Frontal cortex (tissue), 4 donors: ENCODE measurements around the gene RAB36. TPM values are rescaled to one million over a fixed set of nuclear protein-coding genes. Genes with fewer than 3 reads are reported as not detected.

Source experiments
- DNase-seq, 2 donors: peaks; one replicate each; pipeline ENCODE4 v3.0.0; 2012; ENCODE audit warnings: low spot score in 2 of 2
- FAIRE-seq: peaks from 2 replicates; lab custom pipeline; 2012; peaks lifted over from hg19 to GRCh38; lab: Jason Lieb, UNC
- total RNA-seq: library from RNA; depleted of rRNA; stranded (reverse); fragments of >200 nt; gene quantifications from one replicate; pipeline ENCODE4 v1.2.3, GENCODE V29; 2014
- donor health status: control.
- donor health status: control.
- donor health status: control.

Gene RAB36
- total RNA-seq, 1 donor from 2014 or later, result 2.9 TPM

DNA sequence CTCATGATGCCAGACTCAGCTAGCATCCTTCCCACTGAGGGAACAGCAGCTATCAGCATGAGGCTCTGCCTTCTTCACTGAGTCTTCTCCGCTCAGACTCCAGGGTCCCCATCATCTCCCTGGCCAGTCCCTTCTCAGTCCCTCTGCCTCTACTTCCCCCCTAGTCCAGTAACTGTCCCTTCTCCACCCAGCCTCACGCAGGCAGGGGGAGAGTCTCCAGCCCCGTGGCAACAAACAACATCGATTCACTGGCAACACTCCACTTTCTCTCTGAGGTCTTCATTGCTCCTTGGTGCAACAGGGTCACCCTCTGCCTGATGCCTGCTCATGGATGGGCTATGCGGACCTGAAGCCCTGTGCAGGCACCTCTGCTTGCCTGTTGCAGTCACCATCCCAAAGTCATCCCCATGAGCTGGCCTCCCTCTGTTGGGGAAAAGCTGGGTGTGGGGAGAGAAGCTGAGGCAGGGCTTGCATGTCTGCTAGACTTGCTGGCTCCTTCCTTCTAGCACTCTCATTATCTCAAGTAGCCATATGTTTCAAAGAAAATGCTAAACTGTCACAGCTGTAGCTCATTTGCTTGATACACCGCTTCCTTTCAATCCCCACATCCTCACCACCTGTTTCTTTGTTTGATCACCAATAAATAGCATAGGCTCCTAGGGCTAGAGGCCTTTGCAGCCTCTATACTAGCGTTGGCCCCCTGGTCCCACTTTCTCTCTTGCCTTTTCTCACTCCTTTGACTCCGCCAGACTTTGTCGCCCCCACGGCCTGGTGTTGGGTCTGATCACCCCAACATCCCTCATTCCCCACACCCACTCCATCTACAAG lies 30.8 kb downstream of the RAB36 start:
- FAIRE-seq (no peak), DNase-seq (no peak)

DNA sequence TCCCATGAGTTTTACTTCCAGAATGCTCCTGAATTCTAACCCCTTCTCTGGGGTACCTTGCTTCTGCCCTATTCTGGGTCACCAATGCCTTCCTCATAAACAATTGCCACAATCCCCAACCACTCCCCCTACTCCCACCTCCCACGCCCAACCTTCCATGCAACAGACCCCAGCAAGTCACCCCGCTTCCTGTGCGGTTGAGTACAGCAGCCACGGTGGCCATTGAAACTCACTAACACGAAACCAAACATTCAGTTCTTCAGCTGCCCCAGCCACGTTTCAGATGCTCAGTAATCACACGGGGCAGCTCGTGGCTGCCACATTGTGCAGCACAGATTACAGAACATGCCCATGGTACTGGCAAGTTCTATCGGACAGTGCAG lies 31.4 kb downstream of the RAB36 start:
- FAIRE-seq (no peak), DNase-seq (no peak)

DNA sequence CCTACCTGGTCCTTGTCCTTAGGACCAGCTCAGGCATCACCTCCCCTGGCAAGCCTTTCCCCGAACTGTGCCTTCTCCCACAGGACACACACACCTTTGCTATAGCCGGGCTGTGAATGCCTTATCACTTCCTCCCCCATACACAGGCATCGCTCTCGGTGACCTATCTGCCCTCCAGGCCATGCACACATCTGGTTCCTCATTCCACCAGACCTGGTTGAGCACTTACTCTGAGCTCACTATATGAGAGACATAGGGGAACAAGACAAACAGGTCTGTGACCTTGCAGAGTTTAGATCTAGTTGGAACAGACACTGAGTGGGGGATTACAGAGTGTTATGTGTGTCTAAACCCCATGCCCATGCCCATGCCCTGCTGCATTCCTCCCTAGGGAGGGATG lies 31.9 kb downstream of the RAB36 start:
- DNase-seq (no peak), FAIRE-seq (no peak)

DNA sequence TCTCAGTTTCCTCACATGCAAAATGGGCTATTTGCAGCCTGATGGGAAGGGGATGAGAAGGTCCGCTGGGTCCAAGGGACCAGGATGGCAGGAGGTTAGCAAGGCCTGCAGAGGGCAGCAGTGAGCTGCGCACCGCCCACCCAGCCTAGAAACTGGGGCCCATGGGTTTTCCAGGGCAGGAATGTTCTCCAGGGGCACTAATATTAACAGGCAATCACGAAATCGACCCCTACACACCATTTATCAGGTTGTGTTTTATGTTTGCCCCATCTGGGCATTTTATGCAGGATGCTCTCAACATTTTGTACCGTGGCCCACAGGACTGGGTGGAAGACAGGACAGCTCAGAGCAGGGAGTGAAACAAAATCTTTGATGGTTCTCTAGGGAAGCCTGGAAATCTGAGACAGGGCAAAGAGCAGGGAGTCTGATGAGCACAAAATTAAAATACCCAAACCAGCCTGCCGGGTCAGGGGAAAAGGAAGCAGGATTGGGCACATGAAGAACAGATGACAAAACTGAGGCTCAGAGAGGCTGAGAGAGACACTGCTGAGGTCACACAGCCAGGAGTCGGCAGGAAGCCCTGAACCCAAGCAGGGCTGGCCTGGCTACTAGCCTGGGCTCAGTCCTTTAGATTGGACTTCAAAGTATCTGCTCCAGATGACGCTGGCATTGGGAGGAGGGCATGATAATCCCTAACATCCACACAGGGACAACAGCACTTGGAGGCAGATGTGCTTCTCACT lies 33.4 kb downstream of the RAB36 start:
- peak; percentile 75 to 81 for DNase-seq
- FAIRE-seq, result no peak

DNA sequence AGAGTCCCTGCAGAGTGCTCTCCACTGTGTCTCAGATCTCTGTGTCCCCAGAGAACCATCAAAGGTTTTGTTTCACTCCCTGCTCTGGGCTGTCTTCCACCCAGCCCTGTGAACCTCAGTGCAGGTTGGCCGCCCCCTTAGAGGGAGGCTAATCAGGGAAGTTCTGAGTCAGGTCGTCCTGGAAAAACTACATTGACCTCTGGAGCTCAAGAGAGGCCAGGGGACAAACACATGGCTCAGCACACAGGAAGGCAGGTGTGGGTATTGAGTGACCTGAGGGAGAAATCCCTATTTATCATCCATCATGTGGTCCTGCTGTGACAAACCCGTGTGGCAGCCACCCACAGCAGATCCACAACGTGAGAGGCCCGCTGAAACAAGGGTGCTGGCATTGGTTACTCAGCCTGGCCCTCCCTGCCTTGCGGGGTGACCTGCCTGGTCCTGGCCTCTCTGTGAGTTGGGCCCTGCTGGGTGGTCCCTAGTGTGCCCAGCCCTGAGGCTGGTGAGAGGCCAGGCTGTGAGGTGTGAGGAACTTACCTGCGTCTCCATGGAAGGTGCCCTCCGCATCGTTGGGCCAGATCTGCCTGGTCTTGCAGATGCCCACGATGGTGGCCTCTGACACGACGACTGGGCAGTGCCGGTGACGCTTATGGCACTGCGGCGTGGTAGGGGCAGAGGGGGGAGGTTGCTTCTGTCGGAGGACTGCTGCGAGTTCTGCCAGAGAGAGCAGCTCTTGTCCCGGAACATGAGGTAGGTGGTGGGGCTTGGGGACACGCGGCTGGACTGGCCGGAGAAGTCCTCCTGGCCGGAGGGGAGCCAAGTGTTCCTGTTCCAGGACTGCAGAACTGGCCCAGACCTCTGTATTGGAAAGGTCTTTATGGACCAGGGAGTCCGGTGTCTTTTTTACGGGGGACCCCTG lies 34.4 kb downstream of the RAB36 start:
- no peak for FAIRE-seq
- no peak for DNase-seq

DNA sequence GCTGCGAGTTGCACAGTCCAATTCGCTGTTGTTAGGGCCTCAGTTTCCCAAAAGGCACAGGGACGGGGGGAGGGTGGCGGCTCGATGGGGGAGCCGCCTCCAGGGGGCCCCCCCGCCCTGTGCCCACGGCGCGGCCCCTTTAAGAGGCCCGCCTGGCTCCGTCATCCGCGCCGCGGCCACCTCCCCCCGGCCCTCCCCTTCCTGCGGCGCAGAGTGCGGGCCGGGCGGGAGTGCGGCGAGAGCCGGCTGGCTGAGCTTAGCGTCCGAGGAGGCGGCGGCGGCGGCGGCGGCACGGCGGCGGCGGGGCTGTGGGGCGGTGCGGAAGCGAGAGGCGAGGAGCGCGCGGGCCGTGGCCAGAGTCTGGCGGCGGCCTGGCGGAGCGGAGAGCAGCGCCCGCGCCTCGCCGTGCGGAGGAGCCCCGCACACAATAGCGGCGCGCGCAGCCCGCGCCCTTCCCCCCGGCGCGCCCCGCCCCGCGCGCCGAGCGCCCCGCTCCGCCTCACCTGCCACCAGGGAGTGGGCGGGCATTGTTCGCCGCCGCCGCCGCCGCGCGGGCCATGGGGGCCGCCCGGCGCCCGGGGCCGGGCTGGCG lies 35.1 kb downstream of the RAB36 start, which contains the start of gene BCR:
Gene BCR (plus strand): TSS at position 209 of the 592 bp plus-strand sequence. CDS start 452 bp downstream, outside the sequence.
- FAIRE-seq (no peak), DNase-seq (peak; percentile 93 to 94)

DNA sequence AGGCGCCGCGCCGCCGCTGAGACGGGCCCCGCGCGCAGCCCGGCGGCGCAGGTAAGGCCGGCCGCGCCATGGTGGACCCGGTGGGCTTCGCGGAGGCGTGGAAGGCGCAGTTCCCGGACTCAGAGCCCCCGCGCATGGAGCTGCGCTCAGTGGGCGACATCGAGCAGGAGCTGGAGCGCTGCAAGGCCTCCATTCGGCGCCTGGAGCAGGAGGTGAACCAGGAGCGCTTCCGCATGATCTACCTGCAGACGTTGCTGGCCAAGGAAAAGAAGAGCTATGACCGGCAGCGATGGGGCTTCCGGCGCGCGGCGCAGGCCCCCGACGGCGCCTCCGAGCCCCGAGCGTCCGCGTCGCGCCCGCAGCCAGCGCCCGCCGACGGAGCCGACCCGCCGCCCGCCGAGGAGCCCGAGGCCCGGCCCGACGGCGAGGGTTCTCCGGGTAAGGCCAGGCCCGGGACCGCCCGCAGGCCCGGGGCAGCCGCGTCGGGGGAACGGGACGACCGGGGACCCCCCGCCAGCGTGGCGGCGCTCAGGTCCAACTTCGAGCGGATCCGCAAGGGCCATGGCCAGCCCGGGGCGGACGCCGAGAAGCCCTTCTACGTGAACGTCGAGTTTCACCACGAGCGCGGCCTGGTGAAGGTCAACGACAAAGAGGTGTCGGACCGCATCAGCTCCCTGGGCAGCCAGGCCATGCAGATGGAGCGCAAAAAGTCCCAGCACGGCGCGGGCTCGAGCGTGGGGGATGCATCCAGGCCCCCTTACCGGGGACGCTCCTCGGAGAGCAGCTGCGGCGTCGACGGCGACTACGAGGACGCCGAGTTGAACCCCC lies 35.8 kb downstream of the RAB36 start:
- FAIRE-seq, result no peak
- DNase-seq, result peak in 1 of 2 donors; percentile 60

DNA sequence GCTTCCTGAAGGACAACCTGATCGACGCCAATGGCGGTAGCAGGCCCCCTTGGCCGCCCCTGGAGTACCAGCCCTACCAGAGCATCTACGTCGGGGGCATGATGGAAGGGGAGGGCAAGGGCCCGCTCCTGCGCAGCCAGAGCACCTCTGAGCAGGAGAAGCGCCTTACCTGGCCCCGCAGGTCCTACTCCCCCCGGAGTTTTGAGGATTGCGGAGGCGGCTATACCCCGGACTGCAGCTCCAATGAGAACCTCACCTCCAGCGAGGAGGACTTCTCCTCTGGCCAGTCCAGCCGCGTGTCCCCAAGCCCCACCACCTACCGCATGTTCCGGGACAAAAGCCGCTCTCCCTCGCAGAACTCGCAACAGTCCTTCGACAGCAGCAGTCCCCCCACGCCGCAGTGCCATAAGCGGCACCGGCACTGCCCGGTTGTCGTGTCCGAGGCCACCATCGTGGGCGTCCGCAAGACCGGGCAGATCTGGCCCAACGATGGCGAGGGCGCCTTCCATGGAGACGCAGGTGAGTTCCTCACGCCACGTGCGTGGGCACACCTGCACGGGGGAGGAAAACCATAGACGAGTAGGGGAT lies 36.5 kb downstream of the RAB36 start:
- no peak for DNase-seq
- FAIRE-seq, result no peak

DNA sequence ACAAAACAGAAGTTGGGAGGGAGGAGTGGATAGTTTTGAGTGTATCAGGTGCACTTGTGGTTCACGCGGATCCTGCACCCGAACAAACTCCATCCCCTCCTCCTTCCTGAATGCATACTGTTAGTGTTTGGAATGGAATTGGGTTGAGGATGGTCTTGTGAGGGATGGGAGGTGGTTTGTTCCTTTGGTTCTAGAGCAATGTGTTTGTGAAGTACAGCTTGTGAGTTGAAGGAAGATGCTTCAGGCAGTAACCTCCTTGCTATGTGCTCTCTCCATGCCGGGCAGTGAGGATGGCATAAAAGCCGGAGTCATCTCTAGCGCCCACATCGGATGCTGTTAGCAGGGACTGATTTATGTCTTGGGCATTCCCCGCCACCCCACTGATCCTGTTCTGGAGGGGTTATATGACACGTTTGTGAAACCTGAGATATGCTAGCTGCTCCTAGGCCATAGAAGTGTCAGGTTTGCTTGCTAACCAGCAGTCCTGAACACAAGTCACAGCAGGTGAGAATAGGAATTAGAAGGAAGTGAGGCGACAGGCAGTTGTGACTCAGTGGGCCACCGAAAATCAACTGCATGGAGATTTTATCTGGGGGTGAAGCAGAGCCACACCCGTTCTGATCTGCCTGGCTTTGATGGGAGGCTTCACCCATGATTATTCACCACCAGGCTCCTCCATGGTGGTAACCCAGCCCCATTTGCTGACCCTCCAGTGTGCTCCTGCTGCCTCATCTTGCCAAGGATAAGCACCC lies 37.2 kb downstream of the RAB36 start:
- no peak for FAIRE-seq
- no peak for DNase-seq

DNA sequence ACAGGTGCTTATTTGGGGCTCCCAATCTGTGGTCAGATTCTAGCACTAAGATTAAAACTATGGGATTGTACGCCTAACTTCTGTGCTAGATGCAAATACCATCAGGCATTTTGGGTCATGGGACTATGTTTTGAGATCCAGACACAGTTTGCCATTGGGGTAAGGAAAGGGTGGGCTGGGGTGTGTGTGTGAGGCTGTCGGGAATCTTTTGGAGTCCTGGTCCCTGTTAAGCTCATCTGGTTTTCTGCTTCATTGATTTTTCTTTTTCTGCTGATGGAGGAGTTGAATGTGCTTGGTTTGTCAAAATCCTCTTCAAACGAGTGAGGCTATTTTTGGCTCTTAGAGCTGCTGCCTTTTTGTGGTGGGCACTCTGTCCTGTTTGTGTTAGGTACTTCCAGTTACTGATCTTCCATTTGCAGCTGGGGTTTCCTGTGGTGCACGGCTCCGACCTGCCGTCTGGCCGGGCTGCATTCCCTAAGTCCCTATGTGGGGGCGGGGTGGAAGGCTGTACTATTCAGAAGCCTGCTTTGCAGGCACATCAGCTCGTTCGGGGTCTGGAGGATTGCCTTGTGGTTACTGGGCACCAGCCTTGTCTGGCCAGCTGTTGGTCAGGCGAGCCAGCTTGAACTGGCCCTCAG lies 37.9 kb downstream of the RAB36 start:
- FAIRE-seq, result no peak
- DNase-seq, result no peak

DNA sequence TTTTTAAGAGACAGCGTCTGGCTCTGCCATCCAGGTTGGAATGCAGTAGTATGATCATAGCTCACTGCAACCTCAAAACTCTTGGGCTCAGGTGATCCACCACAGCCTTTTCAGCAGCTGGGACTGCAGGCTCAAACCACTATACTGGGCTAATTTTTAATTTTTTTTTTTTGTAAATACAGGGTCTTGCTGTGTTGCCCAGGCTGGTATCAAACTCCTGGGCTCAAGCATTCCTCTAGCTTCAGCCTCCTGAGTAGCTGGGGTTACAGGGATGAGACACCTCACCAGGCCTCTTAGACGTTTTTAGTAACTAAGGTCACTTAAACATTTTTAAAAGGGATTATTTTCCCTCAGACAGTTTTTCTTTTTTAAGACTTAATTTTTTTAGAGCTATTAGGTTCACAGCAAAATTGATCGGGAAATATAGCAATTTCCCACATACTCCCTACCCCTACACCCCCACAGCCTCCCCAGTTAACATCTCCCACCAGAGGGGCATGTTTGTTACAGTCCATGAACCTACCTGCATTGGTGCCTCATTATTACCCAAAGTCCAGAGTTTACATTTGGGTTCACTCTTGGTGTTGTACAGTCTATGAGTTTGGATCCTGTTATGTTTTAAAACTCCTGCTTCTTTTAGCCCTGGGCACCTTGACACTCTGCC lies 39.0 kb downstream of the RAB36 start:
- FAIRE-seq, result no peak
- no peak for DNase-seq

DNA sequence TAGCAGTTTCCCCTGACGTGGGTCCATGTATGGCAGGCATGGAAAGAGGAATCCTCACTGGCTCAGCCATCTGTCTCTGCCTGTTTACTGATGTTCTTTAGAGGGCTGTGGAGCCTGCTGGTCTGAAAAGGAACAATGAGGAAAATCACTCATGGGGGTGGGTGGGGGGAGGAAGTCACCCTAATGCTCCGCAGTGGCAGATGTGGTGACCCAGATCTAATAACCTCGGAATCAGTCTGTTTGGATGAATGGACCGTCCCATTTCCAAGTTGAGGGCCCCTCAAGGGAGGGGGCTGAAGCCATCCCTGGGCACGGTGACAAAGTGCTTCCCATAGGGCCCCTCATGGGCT lies 39.5 kb downstream of the RAB36 start:
- FAIRE-seq, result no peak
- no peak for DNase-seq

DNA sequence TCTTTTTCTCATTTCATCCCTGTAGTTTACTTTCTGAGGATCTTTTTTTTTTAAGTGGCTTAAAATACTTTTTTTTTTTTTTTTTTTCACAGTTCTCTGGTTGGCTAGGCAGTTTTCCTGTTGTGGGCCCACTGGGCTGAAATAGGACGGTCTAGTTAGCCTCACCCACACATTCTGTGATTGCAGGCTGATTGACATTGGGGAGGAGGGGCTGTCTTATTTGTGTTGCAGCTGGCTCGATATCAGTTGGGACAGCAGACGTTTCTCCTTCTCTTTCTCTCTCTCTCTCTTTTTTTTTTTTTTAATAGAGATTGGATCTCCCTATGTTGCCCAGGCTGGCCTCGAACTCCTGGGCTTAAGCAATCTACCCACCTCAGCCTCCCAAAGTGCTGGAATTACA lies 41.9 kb downstream of the RAB36 start:
- DNase-seq (no peak), FAIRE-seq (no peak)

DNA sequence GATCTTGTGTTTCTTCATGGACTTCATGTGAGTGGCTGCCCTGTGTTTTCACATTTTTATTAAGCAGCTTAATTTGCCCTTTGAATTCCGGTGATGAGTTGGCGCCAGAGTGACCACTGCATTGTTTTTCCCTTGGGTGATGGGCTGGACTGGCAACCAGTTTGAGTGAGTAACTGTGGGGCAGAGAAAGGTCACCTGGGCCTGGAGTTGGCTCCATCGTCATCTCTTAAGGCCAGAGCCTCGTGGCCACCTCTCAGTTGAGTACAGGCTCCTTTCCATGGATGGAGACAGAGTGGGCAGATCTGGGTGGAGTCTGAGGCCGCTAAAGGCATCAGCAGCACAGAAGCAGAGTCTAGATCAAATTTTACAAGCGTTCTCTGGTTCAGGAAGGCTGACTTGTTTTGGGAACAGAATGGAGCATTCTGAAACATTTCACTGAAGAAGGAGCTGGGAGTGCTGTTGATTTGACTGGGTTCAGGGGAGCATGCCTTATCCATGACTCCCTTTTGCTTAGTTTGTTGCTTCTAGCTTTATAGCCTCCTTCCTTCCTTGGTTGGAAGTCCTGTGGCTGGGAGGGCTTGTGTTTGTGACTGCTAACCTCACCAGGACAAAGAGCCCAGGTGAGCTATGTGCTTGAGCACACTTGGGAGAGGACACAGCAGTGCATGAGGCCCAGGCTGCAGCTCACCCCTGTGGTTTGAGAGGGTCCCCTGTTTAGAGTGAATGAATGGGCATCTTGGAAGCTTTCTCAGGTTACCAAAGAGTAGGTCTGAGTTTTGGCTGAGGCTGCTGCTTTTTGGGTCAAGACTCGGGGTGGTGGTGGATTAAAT lies 42.8 kb downstream of the RAB36 start:
- DNase-seq, result no peak
- no peak for FAIRE-seq

DNA sequence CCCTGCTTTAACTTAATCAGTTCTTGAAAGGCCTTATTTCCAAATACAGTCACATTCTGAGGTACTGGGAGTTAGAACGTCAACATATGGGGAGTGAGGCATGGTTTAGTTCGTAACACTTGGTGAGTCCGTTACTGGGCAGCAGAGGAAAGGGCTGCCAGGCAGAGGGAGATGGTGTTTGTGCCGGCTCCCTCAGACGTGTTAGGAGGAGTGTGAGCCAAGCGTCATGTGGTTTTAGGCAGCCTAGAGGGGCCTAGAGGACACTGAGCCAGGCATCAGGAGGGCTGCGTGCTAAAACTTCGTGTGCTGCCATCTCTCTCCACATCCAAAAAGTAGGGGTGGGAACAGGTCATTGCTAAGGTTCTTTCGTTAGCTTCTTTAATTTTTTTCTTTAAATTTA lies 45.2 kb downstream of the RAB36 start:
- FAIRE-seq (no peak), DNase-seq (no peak)

DNA sequence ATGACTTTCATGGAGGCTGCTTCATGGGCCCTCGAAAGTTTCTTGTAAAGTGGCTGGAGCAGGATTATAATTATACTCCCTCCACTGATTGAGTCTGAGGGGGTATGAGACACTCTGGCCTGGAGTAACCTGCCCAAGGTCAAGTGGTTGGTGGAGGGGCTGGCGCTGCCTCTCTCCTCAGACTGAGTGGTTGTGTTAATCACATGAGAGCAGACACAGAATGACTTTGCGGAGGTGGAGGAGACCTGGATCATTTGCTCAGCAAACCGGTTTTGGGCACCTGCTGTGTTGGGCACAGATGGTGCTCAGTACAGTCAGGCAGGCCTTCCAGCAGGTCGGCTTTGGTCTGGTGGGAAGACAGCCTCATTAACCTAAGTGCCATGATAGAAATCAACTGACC lies 46.9 kb downstream of the RAB36 start:
- DNase-seq (no peak), FAIRE-seq (no peak)
